Measurements from ENCODE around the gene ADGRG6.
"Not testable (repeated sequence)": the region's sequence is repeated elsewhere in the genome, so short reads cannot be mapped to it uniquely, and the experiment has no call there.

Gene ADGRG6

DNA sequence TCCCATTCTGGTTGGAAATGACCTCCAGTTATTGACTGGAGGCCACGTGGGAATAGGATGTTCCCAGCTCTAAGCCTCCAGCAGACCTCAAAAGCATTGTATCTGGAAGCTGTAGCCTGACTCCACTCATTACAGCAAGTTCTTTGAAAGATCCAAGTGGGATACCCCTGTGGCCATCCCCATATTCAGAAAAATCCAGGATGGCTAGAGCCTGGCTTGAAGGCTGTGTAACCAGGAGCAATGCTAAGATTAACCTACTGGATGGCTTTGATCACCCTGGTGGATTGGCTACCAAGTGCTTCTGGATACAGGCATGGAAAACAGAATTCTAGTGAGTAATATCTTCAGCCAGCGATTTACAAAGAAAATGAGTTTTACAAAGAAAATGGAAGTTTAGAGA, 151.2 kb downstream of the ADGRG6 start:
- no peaks in the 10 kb centered on the region for H3K4me1 ChIP-seq (ENCODE audit: low read length)
- no peaks in the 10 kb centered on the region for H4K20me1 ChIP-seq (ENCODE audit: insufficient read depth, low read length)
- no peak overlapping the region for H3K9ac ChIP-seq (ENCODE audit: low read length)
- H3K9me3 ChIP-seq (replicated peaks; ENCODE audit: insufficient read depth, low read length) = no peaks in the 10 kb centered on the region
- H3K4me2 ChIP-seq (ENCODE audit: low read depth, low read length) = no peak overlapping the region
- TF ChIP-seq CTCF (IDR thresholded peaks at IDR 0.05; ENCODE audit: low read length) (no peak), EZH2phosphoT487 (IDR thresholded peaks at IDR 0.05; ENCODE audit: low read length) (no peak), EZH2 (optimal IDR thresholded peaks at IDR 0.05; ENCODE audit: low read depth, low read length) (no peak)
- no peaks in the 10 kb centered on the region for H3F3A ChIP-seq (ENCODE audit: insufficient read depth, low read length)
- H3K27me3 ChIP-seq (replicated peaks; ENCODE audit: insufficient read depth, low read length) = no peaks in the 10 kb centered on the region
- no peak overlapping the region for H2AFZ ChIP-seq (ENCODE audit: low read length)
- no peaks in the 10 kb centered on the region for H3K36me3 ChIP-seq (replicated peaks; ENCODE audit: insufficient read depth, low read length)
- no peak for DNase-seq
- H3K27ac ChIP-seq (ENCODE audit: low read length) = no peak overlapping the region
- no peaks in the 10 kb centered on the region for H3K9me2 ChIP-seq (replicated peaks; ENCODE audit: insufficient read depth, low read length)
- no peaks in the 10 kb centered on the region for H3K79me2 ChIP-seq (ENCODE audit: low read length)
- H3K4me3 ChIP-seq (ENCODE audit: low read length) = no peak overlapping the region

DNA sequence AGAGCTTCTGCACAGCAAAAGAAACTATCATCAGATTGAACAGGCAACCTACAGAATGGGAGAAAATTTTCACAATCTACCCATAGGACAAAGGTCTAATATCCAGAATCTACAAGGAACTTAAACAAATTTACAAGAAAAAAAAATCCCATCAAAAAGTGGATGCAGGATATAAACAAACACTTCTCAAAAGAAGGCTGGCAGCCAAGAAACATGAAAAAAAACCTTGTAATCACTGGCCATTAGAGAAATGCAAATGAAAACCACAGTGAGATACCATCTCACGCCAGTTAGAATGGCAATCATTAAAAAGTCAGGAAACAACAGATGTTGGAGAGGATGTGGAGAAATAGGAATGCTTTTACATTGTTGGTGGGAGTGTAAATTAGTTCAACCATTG, 152.4 kb downstream of the ADGRG6 start:
- H3K4me3 ChIP-seq (ENCODE audit: low read length); H3K9me2 ChIP-seq (replicated peaks; ENCODE audit: insufficient read depth, low read length); H3K36me3 ChIP-seq (replicated peaks; ENCODE audit: insufficient read depth, low read length); H4K20me1 ChIP-seq (ENCODE audit: insufficient read depth, low read length); H3K9me3 ChIP-seq (replicated peaks; ENCODE audit: insufficient read depth, low read length); H3K79me2 ChIP-seq (ENCODE audit: low read length); DNase-seq; H3K4me1 ChIP-seq (ENCODE audit: low read length); H3F3A ChIP-seq (ENCODE audit: insufficient read depth, low read length); H3K27me3 ChIP-seq (replicated peaks; ENCODE audit: insufficient read depth, low read length); H3K4me2 ChIP-seq (ENCODE audit: low read depth, low read length); H3K27ac ChIP-seq (ENCODE audit: low read length); H2AFZ ChIP-seq (ENCODE audit: low read length); H3K9ac ChIP-seq (ENCODE audit: low read length): not testable (repeated sequence)

GRCh38 chr6:142454848-142455247, 153.0 kb downstream of the ADGRG6 start:
- not testable (repeated sequence) for H4K20me1 ChIP-seq (ENCODE audit: insufficient read depth, low read length); H3K4me2 ChIP-seq (ENCODE audit: low read depth, low read length); H3K9me3 ChIP-seq (replicated peaks; ENCODE audit: insufficient read depth, low read length); H3F3A ChIP-seq (ENCODE audit: insufficient read depth, low read length); H3K79me2 ChIP-seq (ENCODE audit: low read length); H3K27ac ChIP-seq (ENCODE audit: low read length); H3K4me1 ChIP-seq (ENCODE audit: low read length); H3K9me2 ChIP-seq (replicated peaks; ENCODE audit: insufficient read depth, low read length); H3K4me3 ChIP-seq (ENCODE audit: low read length); H3K36me3 ChIP-seq (replicated peaks; ENCODE audit: insufficient read depth, low read length); H3K27me3 ChIP-seq (replicated peaks; ENCODE audit: insufficient read depth, low read length); DNase-seq; H3K9ac ChIP-seq (ENCODE audit: low read length); H2AFZ ChIP-seq (ENCODE audit: low read length)

GRCh38 chr6:142455957-142456589, 154.3 kb downstream of the ADGRG6 start:
- Histone ChIP-seq H3K36me3 (replicated peaks; ENCODE audit: insufficient read depth, low read length) (no peaks in the 10 kb centered on the region), H3K4me2 (ENCODE audit: low read depth, low read length) (no peak overlapping the region), H3K27me3 (replicated peaks; ENCODE audit: insufficient read depth, low read length) (no peaks in the 10 kb centered on the region), H3K9me2 (replicated peaks; ENCODE audit: insufficient read depth, low read length) (no peaks in the 10 kb centered on the region), H2AFZ (ENCODE audit: low read length) (no peak overlapping the region), H3K9ac (ENCODE audit: low read length) (no peak overlapping the region), H3K4me1 (ENCODE audit: low read length) (no peaks in the 10 kb centered on the region), H3F3A (ENCODE audit: insufficient read depth, low read length) (no peaks in the 10 kb centered on the region), H3K79me2 (ENCODE audit: low read length) (no peaks in the 10 kb centered on the region), H3K9me3 (replicated peaks; ENCODE audit: insufficient read depth, low read length) (no peaks in the 10 kb centered on the region), H4K20me1 (ENCODE audit: insufficient read depth, low read length) (no peaks in the 10 kb centered on the region), H3K27ac (ENCODE audit: low read length) (no peak overlapping the region), H3K4me3 (ENCODE audit: low read length) (no peak overlapping the region)
- no peak for DNase-seq
- TF ChIP-seq EZH2 (optimal IDR thresholded peaks at IDR 0.05; ENCODE audit: low read depth, low read length) (no peak), CTCF (IDR thresholded peaks at IDR 0.05; ENCODE audit: low read length) (no peak), EZH2phosphoT487 (IDR thresholded peaks at IDR 0.05; ENCODE audit: low read length) (no peak)

Data from MM.1S (cell line).